Adipocyte (in vitro differentiated cells): ENCODE measurements around the gene FAM185A.
A peak's percentile ranks its signal among the peaks of the same experiment; 100 is the strongest.
"Not testable (repeated sequence)": the region's sequence is repeated elsewhere in the genome, so short reads cannot be mapped to it uniquely, and the experiment has no call there.

Experiments
- DNase-seq: peaks from one replicate; pipeline ENCODE4 v3.0.0-alpha.2; 2015; ENCODE audit warnings: low read depth
- H3K27me3 ChIP-seq: replicated peaks from 2 replicates; pipeline ENCODE4 v1.7.0; 2013; ENCODE audit warnings: mild to moderate bottlenecking, low read length, moderate library complexity; ENCODE audit not compliant: control insufficient read depth, insufficient read depth
- H3K36me3 ChIP-seq: 2 replicates; pipeline ENCODE4 v1.7.0; 2013; ENCODE audit warnings: low read length, mild to moderate bottlenecking, moderate library complexity; ENCODE audit not compliant: control insufficient read depth, insufficient read depth, severe bottlenecking
- H3K4me1 ChIP-seq: 2 replicates; pipeline ENCODE4 v1.7.0; 2013; ENCODE audit warnings: mild to moderate bottlenecking, low read length, moderate library complexity; ENCODE audit not compliant: control insufficient read depth, insufficient read depth
- H3K4me3 ChIP-seq: 2 replicates; pipeline ENCODE4 v1.7.0; 2013; ENCODE audit warnings: mild to moderate bottlenecking, low read length, moderate library complexity
- H3K9ac ChIP-seq: 2 replicates; pipeline ENCODE4 v1.7.0; 2013; ENCODE audit warnings: mild to moderate bottlenecking, low read length, moderate library complexity
- H3K9me3 ChIP-seq: 2 replicates; pipeline ENCODE4 v1.7.0; 2013; ENCODE audit warnings: mild to moderate bottlenecking, low read length, moderate library complexity; ENCODE audit not compliant: control insufficient read depth

Gene FAM185A

GRCh38 chr7:102836191-102836919 lies 87.6 kb downstream of the FAM185A start:
- peak; percentile 85 for DNase-seq
- no peaks in the 10 kb centered on the region for H3K27me3 ChIP-seq
- peaks cover 37% of the 10 kb centered on the region for H3K4me1 ChIP-seq
- H3K9me3 ChIP-seq = no peaks in the 10 kb centered on the region
- no peak overlapping the region for H3K4me3 ChIP-seq
- no peak overlapping the region for H3K9ac ChIP-seq
- no peaks in the 10 kb centered on the region for H3K36me3 ChIP-seq

GRCh38 chr7:102836977-102837376 lies 88.2 kb downstream of the FAM185A start:
- no peak overlapping the region for H3K4me3 ChIP-seq
- no peaks in the 10 kb centered on the region for H3K36me3 ChIP-seq
- H3K9ac ChIP-seq = no peak overlapping the region

GRCh38 chr7:102837802-102838201 lies 89.0 kb downstream of the FAM185A start:
- Histone ChIP-seq H3K9ac (no peak overlapping the region), H3K4me3 (no peak overlapping the region), H3K36me3 (no peaks in the 10 kb centered on the region), H3K4me1 (peaks cover 38% of the 10 kb centered on the region), H3K9me3 (no peaks in the 10 kb centered on the region), H3K27me3 (no peaks in the 10 kb centered on the region)
- DNase-seq = no peak

More at GRCh38 chr7:102836977-102837376, 88.2 kb downstream of the FAM185A start:
- no peaks in the 10 kb centered on the region for H3K27me3 ChIP-seq
- no peak for DNase-seq
- H3K4me1 ChIP-seq = peaks cover 37% of the 10 kb centered on the region
- no peaks in the 10 kb centered on the region for H3K9me3 ChIP-seq

- H3K9ac ChIP-seq, H3K4me3 ChIP-seq, H3K9me3 ChIP-seq, H3K36me3 ChIP-seq, DNase-seq, H3K27me3 ChIP-seq: not testable (repeated sequence)
- H3K4me1 ChIP-seq = peaks cover 32% of the 10 kb centered on the region
Measured at GRCh38 chr7:102838572-102839101, 89.8 kb downstream of the FAM185A start.

- no peak for DNase-seq
- H3K9ac ChIP-seq = no peak overlapping the region
- no peaks in the 10 kb centered on the region for H3K27me3 ChIP-seq
- H3K4me1 ChIP-seq = peaks cover 22% of the 10 kb centered on the region
- H3K9me3 ChIP-seq = no peaks in the 10 kb centered on the region
- no peak overlapping the region for H3K4me3 ChIP-seq
- no peaks in the 10 kb centered on the region for H3K36me3 ChIP-seq
Measured at GRCh38 chr7:102840404-102840803, 91.6 kb downstream of the FAM185A start.

GRCh38 chr7:102841290-102841689 lies 92.5 kb downstream of the FAM185A start:
- H3K27me3 ChIP-seq = no peaks in the 10 kb centered on the region
- no peak overlapping the region for H3K4me3 ChIP-seq
- H3K9ac ChIP-seq = no peak overlapping the region
- H3K36me3 ChIP-seq = no peaks in the 10 kb centered on the region
- H3K4me1 ChIP-seq = peaks cover 17% of the 10 kb centered on the region
- H3K9me3 ChIP-seq = no peaks in the 10 kb centered on the region
- DNase-seq = no peak

GRCh38 chr7:102842284-102842683 lies 93.5 kb downstream of the FAM185A start:
- Histone ChIP-seq H3K9me3 (no peaks in the 10 kb centered on the region), H3K9ac (no peak overlapping the region), H3K27me3 (no peaks in the 10 kb centered on the region), H3K4me1 (peaks cover 7% of the 10 kb centered on the region), H3K4me3 (no peak overlapping the region), H3K36me3 (no peaks in the 10 kb centered on the region)
- no peak for DNase-seq

GRCh38 chr7:102843850-102844249 lies 95.1 kb downstream of the FAM185A start:
- H3K9ac ChIP-seq = no peak overlapping the region
- no peak for DNase-seq
- peaks cover 5% of the 10 kb centered on the region for H3K4me1 ChIP-seq
- no peak overlapping the region for H3K4me3 ChIP-seq
- no peaks in the 10 kb centered on the region for H3K36me3 ChIP-seq
- H3K27me3 ChIP-seq = no peaks in the 10 kb centered on the region
- no peaks in the 10 kb centered on the region for H3K9me3 ChIP-seq

- Histone ChIP-seq H3K36me3 (no peaks in the 10 kb centered on the region), H3K27me3 (no peaks in the 10 kb centered on the region), H3K9me3 (no peaks in the 10 kb centered on the region), H3K4me1 (peaks cover 15% of the 10 kb centered on the region), H3K4me3 (no peak overlapping the region), H3K9ac (no peak overlapping the region)
- no peak for DNase-seq
Measured at GRCh38 chr7:102845346-102845745, 96.5 kb downstream of the FAM185A start.

- no peak overlapping the region for H3K9ac ChIP-seq
Measured at GRCh38 chr7:102849079-102849478, 100.3 kb downstream of the FAM185A start.

GRCh38 chr7:102849538-102849937 lies 100.7 kb downstream of the FAM185A start:
- no peaks in the 10 kb centered on the region for H3K9me3 ChIP-seq
- DNase-seq = no peak
- H3K27me3 ChIP-seq = no peaks in the 10 kb centered on the region

More at GRCh38 chr7:102849079-102849478, 100.3 kb downstream of the FAM185A start:
- Histone ChIP-seq H3K9me3 (no peaks in the 10 kb centered on the region), H3K27me3 (no peaks in the 10 kb centered on the region), H3K36me3 (no peaks in the 10 kb centered on the region), H3K4me3 (no peak overlapping the region), H3K4me1 (peaks cover 10% of the 10 kb centered on the region)
- peak; percentile 48 for DNase-seq

More at GRCh38 chr7:102849538-102849937, 100.7 kb downstream of the FAM185A start:
- Histone ChIP-seq H3K36me3 (no peaks in the 10 kb centered on the region), H3K4me3 (no peak overlapping the region), H3K9ac (no peak overlapping the region), H3K4me1 (peaks cover 10% of the 10 kb centered on the region)
